ENCODE measurements around the gene MGAT4B. TPM values are rescaled to one million over a fixed set of nuclear protein-coding genes. Genes with fewer than 3 reads are reported as not detected.

The MGAT4B gene
- total RNA-seq, 4 donors from 2014 or later = 52.7 to 153 (median 91.0) TPM

- no peak for DNase-seq (ENCODE audit: low spot score in 2 of 2)
- TF ChIP-seq CTCF (IDR thresholded peaks at IDR 0.05) (no peak), POLR2A (IDR thresholded peaks at IDR 0.05) (no peak), EP300 (IDR thresholded peaks at IDR 0.05) (no peak)
These were observed 29.2 kb downstream of the MGAT4B start for GRCh38 chr5:179777456-179777855.

GRCh38 chr5:179776411-179776938, 30.2 kb downstream of the MGAT4B start:
- TF ChIP-seq CTCF (IDR thresholded peaks at IDR 0.05) = no peak
- TF ChIP-seq POLR2A (IDR thresholded peaks at IDR 0.05) = no peak
- no peak for TF ChIP-seq EP300 (IDR thresholded peaks at IDR 0.05)
- H3K27ac ChIP-seq = no peak overlapping the region
- peaks cover 0 to 87% (median 36%) of the 10 kb centered on the region in 3 donors for H3K36me3 ChIP-seq
- WGBS, 2 donors = 84 to 87% methylated on average over 11 of the region's 11 CpGs
- H3K9me3 ChIP-seq = no peaks in the 10 kb centered on the region
- DNase-seq (ENCODE audit: low spot score in 2 of 2) = no peak
- H3K4me1 ChIP-seq = no peaks in the 10 kb centered on the region
- H3K4me3 ChIP-seq = no peak overlapping the region
- no peaks in the 10 kb centered on the region for H3K27me3 ChIP-seq

More at GRCh38 chr5:179777456-179777855, 29.2 kb downstream of the MGAT4B start:
- Histone ChIP-seq H3K4me1 (no peaks in the 10 kb centered on the region), H3K27ac (no peak overlapping the region), H3K27me3 (no peaks in the 10 kb centered on the region), H3K4me3 (no peak overlapping the region), H3K9me3 (no peaks in the 10 kb centered on the region), H3K36me3 (peaks cover 0 to 77% (median 27%) of the 10 kb centered on the region in 3 donors)
- WGBS, 2 donors = 87 to 93% methylated on average over 10 of the region's 10 CpGs

GRCh38 chr5:179774442-179774841, 32.2 kb downstream of the MGAT4B start:
- no peaks in the 10 kb centered on the region for H3K4me1 ChIP-seq
- no peak for DNase-seq (ENCODE audit: low spot score in 2 of 2)
- H3K36me3 ChIP-seq = peaks cover 0 to 96% (median 50%) of the 10 kb centered on the region in 3 donors
- H3K9me3 ChIP-seq = no peaks in the 10 kb centered on the region
- H3K27me3 ChIP-seq = no peaks in the 10 kb centered on the region
- 97 to 99% methylated on average over 10 to 12 of the region's 12 CpGs for WGBS, 2 donors
- no peak overlapping the region for H3K27ac ChIP-seq
- H3K4me3 ChIP-seq = no peak overlapping the region
- no peak for TF ChIP-seq EP300 (IDR thresholded peaks at IDR 0.05)
- no peak for TF ChIP-seq CTCF (IDR thresholded peaks at IDR 0.05)
- no peak for TF ChIP-seq POLR2A (IDR thresholded peaks at IDR 0.05)

GRCh38 chr5:179773686-179774040, 33.0 kb downstream of the MGAT4B start:
- H3K9me3 ChIP-seq = no peaks in the 10 kb centered on the region
- 93 to 97% methylated on average over 8 of the region's 9 CpGs for WGBS, 2 donors
- no peaks in the 10 kb centered on the region for H3K27me3 ChIP-seq
- peaks cover 0 to 97% (median 51%) of the 10 kb centered on the region in 3 donors for H3K36me3 ChIP-seq
- no peaks in the 10 kb centered on the region for H3K4me1 ChIP-seq
- TF ChIP-seq CTCF (IDR thresholded peaks at IDR 0.05) (no peak), EP300 (IDR thresholded peaks at IDR 0.05) (no peak), POLR2A (IDR thresholded peaks at IDR 0.05) (no peak)
- no peak for DNase-seq (ENCODE audit: low spot score in 2 of 2)
- no peak overlapping the region for H3K4me3 ChIP-seq
- H3K27ac ChIP-seq = no peak overlapping the region

- WGBS, 2 donors = 86 to 97% methylated on average over 6 of the region's 6 CpGs
- Histone ChIP-seq H3K36me3 (peaks cover 0 to 90% (median 51%) of the 10 kb centered on the region in 3 donors), H3K27ac (no peak overlapping the region), H3K9me3 (no peaks in the 10 kb centered on the region), H3K27me3 (no peaks in the 10 kb centered on the region), H3K4me3 (no peak overlapping the region), H3K4me1 (no peaks in the 10 kb centered on the region)
- DNase-seq (ENCODE audit: low spot score in 2 of 2) = no peak
- TF ChIP-seq EP300 (IDR thresholded peaks at IDR 0.05) (no peak), POLR2A (IDR thresholded peaks at IDR 0.05) (no peak), CTCF (IDR thresholded peaks at IDR 0.05) (no peak)
These were observed 34.3 kb downstream of the MGAT4B start for GRCh38 chr5:179772351-179772750.

Data from tibial nerve (tissue), 4 donors.